B cell (primary cell): ENCODE data around the gene RAPGEF1. TPM values are rescaled to one million over a fixed set of nuclear protein-coding genes. Genes with fewer than 3 reads are reported as not detected.

Source experiments
- ATAC-seq: fragments of 200-7000 bp; cut with Tn5 transposase; one replicate; pipeline ENCODE4 v1.10.0; 2021; ENCODE audit warnings: low read depth, mild to moderate bottlenecking, moderate number of reproducible peaks, moderate library complexity
- CTCF ChIA-PET: fragments of 350-600 bp; sonication (Branson Sonifier 250); formaldehyde crosslinking; loops from one replicate; lab custom pipeline; 2021; ENCODE audit warnings: antibody characterized with exemption, inconsistent platforms; lab: Charles Lee
- POLR2A ChIA-PET: fragments of 350-600 bp; sonication (Branson Sonifier 250); formaldehyde crosslinking; loops from one replicate; lab custom pipeline; 2021; ENCODE audit warnings: antibody characterized with exemption; lab: Charles Lee
- DNase-seq: peaks from one replicate; pipeline ENCODE4 v3.0.0; 2013
- H2AFZ ChIP-seq: 2 replicates; pipeline ENCODE4 v1.6.1; 2012; ENCODE audit warnings: mild to moderate bottlenecking, low read depth, low read length; ENCODE audit not compliant: insufficient read depth, poor library complexity, severe bottlenecking
- H3K27ac ChIP-seq, 2 donors: 1 replicate in 1 of 2; 2 replicates in 1 of 2; pipeline ENCODE4 v1.5.1; 2012 to 2013; ENCODE audit warnings: low read length in 2 of 2, mild to moderate bottlenecking in 2 of 2, moderate library complexity in 1 of 2
- H3K27me3 ChIP-seq, 4 experiments: fragments of 200-600 bp in 1 of 4; sonication (generic) in 1 of 4; replicated peaks in 1 of 4; 1 replicate in 2 of 4; 2 replicates in 2 of 4; pipeline versions ENCODE4 v1.6.1 to v1.7.0; 2013 to 2016; ENCODE audit warnings: low read length in 3 of 4, mild to moderate bottlenecking in 2 of 4, mixed read lengths in 1 of 4, moderate library complexity in 1 of 4; ENCODE audit not compliant: insufficient read depth in 4 of 4, control insufficient read depth in 3 of 4; ENCODE audit errors: control extremely low read depth in 1 of 4
- H3K36me3 ChIP-seq, 2 experiments: replicated peaks in 1 of 2; 1 replicate in 1 of 2; 2 replicates in 1 of 2; pipeline versions ENCODE4 v1.6.1 to v1.7.1; 2013; ENCODE audit warnings: low read length in 1 of 2; ENCODE audit not compliant: insufficient read depth in 2 of 2, control insufficient read depth in 1 of 2; ENCODE audit errors: control extremely low read depth in 1 of 2, extremely low read depth in 1 of 2
- H3K4me1 ChIP-seq, 2 donors: fragments of 200-600 bp in 1 of 2; sonication (generic) in 1 of 2; 1 replicate in 1 of 2; 2 replicates in 1 of 2; pipeline versions ENCODE4 v1.5.1 to v1.6.1; 2013 to 2017; ENCODE audit warnings: low read length in 2 of 2; ENCODE audit not compliant: control insufficient read depth in 2 of 2, insufficient read depth in 2 of 2
- H3K4me2 ChIP-seq: replicated peaks from 2 replicates; pipeline ENCODE3; 2012; ENCODE audit warnings: mild to moderate bottlenecking, low read depth, low read length; ENCODE audit not compliant: poor library complexity, severe bottlenecking
- H3K4me3 ChIP-seq, 5 experiments: fragments of 200-600 bp in 1 of 5; sonication (generic) in 1 of 5; 1 replicate in 3 of 5; 2 replicates in 2 of 5; pipeline versions ENCODE4 v1.5.1 to v1.7.0; 2011 to 2016; ENCODE audit warnings: low read length in 4 of 5, mild to moderate bottlenecking in 4 of 5, low read depth in 2 of 5, control low read depth in 1 of 5, moderate library complexity in 1 of 5; ENCODE audit not compliant: insufficient read depth in 1 of 5; ENCODE audit errors: control extremely low read depth in 1 of 5, extremely low read depth in 1 of 5
- H3K79me2 ChIP-seq: fragments of 200-600 bp; sonication (generic); one replicate; pipeline ENCODE4 v1.6.0; 2016; ENCODE audit warnings: low read length; ENCODE audit not compliant: control insufficient read depth, insufficient read depth
- H3K9ac ChIP-seq: fragments of 200-600 bp; sonication (generic); 2 replicates; pipeline ENCODE4 v1.6.1; 2017; ENCODE audit warnings: mild to moderate bottlenecking, low read length, moderate library complexity
- H3K9me3 ChIP-seq, 3 donors: one replicate each; pipeline versions ENCODE4 v1.6.1 to v1.7.1; 2013; ENCODE audit warnings: low read length in 2 of 3; ENCODE audit not compliant: control insufficient read depth in 2 of 3, insufficient read depth in 1 of 3; ENCODE audit errors: control extremely low read depth in 1 of 3
- H4K20me1 ChIP-seq: 2 replicates; pipeline ENCODE4 v1.6.0; 2012; ENCODE audit warnings: mild to moderate bottlenecking, low read length; ENCODE audit not compliant: insufficient read depth, control insufficient read depth, poor library complexity, severe bottlenecking
- H3K27ac Mint-ChIP-seq: one replicate; pipeline ENCODE4 v1.8.0; 2021; ENCODE audit warnings: mixed read lengths
- H3K27me3 Mint-ChIP-seq: one replicate; pipeline ENCODE4 v1.8.0; 2021; ENCODE audit warnings: mixed read lengths
- H3K4me1 Mint-ChIP-seq: one replicate; pipeline ENCODE4 v1.8.0; 2021; ENCODE audit warnings: mixed read lengths
- H3K4me3 Mint-ChIP-seq: one replicate; pipeline ENCODE4 v1.8.0; 2021; ENCODE audit warnings: mixed read lengths
- H3K9me3 Mint-ChIP-seq: one replicate; pipeline ENCODE4 v1.8.0; 2022; ENCODE audit warnings: mixed read lengths; ENCODE audit not compliant: insufficient read depth
- EZH2 ChIP-seq: IDR thresholded peaks from 2 replicates; pipeline ENCODE4 v1.6.1; 2012; ENCODE audit warnings: borderline replicate concordance, low read depth, mild to moderate bottlenecking, moderate library complexity, low read length; ENCODE audit not compliant: insufficient read depth, poor library complexity, severe bottlenecking
- WGBS: methylation state at CpG from one replicate; pipeline ENCODE4 v1.1.5; 2013; ENCODE audit warnings: missing lambda C conversion rate; ENCODE audit not compliant: insufficient coverage; 5-methylcytosine and 5-hydroxymethylcytosine counted together
- intact Hi-C: fragments of 100-400 bp; cut with micrococcal nuclease; formaldehyde crosslinking; loops from one replicate; pipeline ENCODE4 v1.10.0; 2022
- polyA plus RNA-seq: library from polyadenylated mRNA; depleted of rRNA; stranded (reverse); fragments of >200 nt; gene quantifications from 2 replicates; pipeline ENCODE4 v1.2.3, GENCODE V29; 2012
- total RNA-seq, 2 donors: library from RNA; stranded (reverse); fragments of 120-200 nt in 1 of 2; gene quantifications; 1 replicate in 1 of 2; 2 replicates in 1 of 2; pipeline versions ENCODE4 v1.2.3 to v1.2.4, GENCODE V29; 2013 to 2022
- TF ChIP-seq, protein P1 (sequence below): fragments of 200-600 bp; IDR thresholded peaks from one replicate; pipeline ENCODE4 v1.8.0; 2022; ENCODE audit warnings: antibody characterized with exemption, mild to moderate bottlenecking

Gene RAPGEF1
- total and polyA plus RNA-seq, 2 donors (not counting 1 experiment from before 2014, with no cell fraction given): 134 to 447 TPM

DNA sequence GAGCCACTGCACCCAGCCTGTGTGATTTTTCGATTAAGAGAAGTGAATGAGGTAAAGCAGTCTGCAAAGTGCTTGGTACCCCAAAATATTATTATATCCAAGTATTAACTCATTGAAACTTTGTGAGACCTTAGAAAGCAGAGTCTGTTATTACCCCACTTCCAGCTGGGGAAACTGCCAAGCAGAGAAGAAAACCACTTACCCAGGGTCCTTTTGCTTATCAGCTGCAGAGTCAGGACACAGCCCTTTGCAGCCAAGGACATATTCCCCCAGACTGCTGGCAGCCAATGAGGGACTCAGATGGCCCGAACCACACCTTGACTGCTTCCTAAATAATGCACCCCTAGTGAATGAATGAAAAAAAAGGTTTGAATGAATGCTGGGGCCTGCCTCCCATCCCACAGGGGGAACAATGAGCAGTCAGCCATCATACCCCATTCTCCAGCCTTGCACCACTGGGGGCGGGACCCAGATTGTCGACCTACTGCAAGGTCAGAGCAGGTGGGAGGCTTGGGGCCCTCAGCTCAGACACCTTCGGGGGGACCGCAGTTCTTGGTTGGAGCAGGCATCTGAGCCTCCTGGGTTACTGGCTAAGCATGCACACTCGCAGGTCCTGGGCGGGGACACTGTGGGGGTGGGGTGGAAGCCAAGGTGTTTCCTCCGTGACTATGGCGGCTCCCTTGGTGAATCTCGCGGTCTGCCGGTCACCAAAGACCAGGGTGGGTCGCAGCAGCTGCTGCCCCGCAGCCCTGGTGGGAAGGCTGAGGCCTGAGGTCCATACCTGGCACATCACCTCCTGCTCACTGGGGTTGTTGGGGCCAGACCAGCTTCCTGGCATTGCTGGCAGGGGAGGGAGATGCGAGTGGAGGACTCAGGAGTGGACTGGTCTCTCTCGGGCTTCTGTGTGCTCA is 164.9 kb downstream of the RAPGEF1 start:
- no peaks in the 10 kb centered on the region for H3K27me3 Mint-ChIP-seq
- POLR2A ChIA-PET: no interaction called here
- Histone ChIP-seq H3K27ac (no peak overlapping the region), H2AFZ (no peak overlapping the region), H3K9ac (no peak overlapping the region), H3K4me2 (no peak overlapping the region), H3K79me2 (peaks cover 8% of the 10 kb centered on the region), H3K36me3 (peaks cover 0 to 74% of the 10 kb centered on the region in 2 experiments), H3K9me3 (no peaks in the 10 kb centered on the region), H4K20me1 (peaks cover 5% of the 10 kb centered on the region), H3K4me3 (no peak overlapping the region), H3K27me3 (no peaks in the 10 kb centered on the region), H3K4me1 (peaks cover 19 to 25% of the 10 kb centered on the region in 2 donors)
- H3K27ac Mint-ChIP-seq: no peak overlapping the region
- TF ChIP-seq, protein P1, sequence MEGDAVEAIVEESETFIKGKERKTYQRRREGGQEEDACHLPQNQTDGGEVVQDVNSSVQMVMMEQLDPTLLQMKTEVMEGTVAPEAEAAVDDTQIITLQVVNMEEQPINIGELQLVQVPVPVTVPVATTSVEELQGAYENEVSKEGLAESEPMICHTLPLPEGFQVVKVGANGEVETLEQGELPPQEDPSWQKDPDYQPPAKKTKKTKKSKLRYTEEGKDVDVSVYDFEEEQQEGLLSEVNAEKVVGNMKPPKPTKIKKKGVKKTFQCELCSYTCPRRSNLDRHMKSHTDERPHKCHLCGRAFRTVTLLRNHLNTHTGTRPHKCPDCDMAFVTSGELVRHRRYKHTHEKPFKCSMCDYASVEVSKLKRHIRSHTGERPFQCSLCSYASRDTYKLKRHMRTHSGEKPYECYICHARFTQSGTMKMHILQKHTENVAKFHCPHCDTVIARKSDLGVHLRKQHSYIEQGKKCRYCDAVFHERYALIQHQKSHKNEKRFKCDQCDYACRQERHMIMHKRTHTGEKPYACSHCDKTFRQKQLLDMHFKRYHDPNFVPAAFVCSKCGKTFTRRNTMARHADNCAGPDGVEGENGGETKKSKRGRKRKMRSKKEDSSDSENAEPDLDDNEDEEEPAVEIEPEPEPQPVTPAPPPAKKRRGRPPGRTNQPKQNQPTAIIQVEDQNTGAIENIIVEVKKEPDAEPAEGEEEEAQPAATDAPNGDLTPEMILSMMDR: no peak
- TF ChIP-seq EZH2: no peak
- CTCF ChIA-PET: interaction anchor here (1.0 kb wide), 1 partner anchor 72 kb away, joined by 5 read pairs; no protein-coding TSS in a partner anchor
- peaks cover 24% of the 10 kb centered on the region for H3K4me1 Mint-ChIP-seq
- intact Hi-C loops: loop anchor here (1.0 kb wide), 1 partner anchor 35 kb away; no protein-coding TSS in a partner anchor
- no peak overlapping the region for H3K4me3 Mint-ChIP-seq
- DNase-seq (no peak), ATAC-seq (no peak)
- no peaks in the 10 kb centered on the region for H3K9me3 Mint-ChIP-seq
- over 99% methylated on average over 10 of the region's 17 CpGs for WGBS

- no peaks in the 10 kb centered on the region for H3K4me1 Mint-ChIP-seq
- POLR2A ChIA-PET: no interaction called here
- TF ChIP-seq, protein P1: no peak
- TF ChIP-seq EZH2: no peak
- Histone ChIP-seq H3K9me3 (peaks cover 0 to 6% (median 0%) of the 10 kb centered on the region in 3 donors), H3K4me3 (no peak overlapping the region), H2AFZ (no peak overlapping the region), H3K79me2 (no peaks in the 10 kb centered on the region), H4K20me1 (no peaks in the 10 kb centered on the region), H3K27me3 (no peaks in the 10 kb centered on the region), H3K4me1 (no peaks in the 10 kb centered on the region), H3K4me2 (no peak overlapping the region), H3K36me3 (peaks cover 0 to 22% of the 10 kb centered on the region in 2 experiments), H3K27ac (no peak overlapping the region), H3K9ac (no peak overlapping the region)
- no peaks in the 10 kb centered on the region for H3K27me3 Mint-ChIP-seq
- peak; percentile 22 for DNase-seq
- peak overlapping the region; percentile 6 for H3K27ac Mint-ChIP-seq
- H3K4me3 Mint-ChIP-seq: no peak overlapping the region
- WGBS: 100% methylated on average over 7 of the region's 8 CpGs
- ATAC-seq: peak; percentile 33
- intact Hi-C loops: loop anchor here (5.0 kb wide), 1 partner anchor 36 kb away; the partner anchor contains the start of gene UCK1
- CTCF ChIA-PET: no interaction called here
- no peaks in the 10 kb centered on the region for H3K9me3 Mint-ChIP-seq
Observed at GRCh38 chr9:131567910-131568309, 172.0 kb downstream of the RAPGEF1 start.
